ENCODE data around the gene PLEKHJ1.
"Not testable (repeated sequence)": the region's sequence is repeated elsewhere in the genome, so short reads cannot be mapped to it uniquely, and the experiment has no call there.

Gene PLEKHJ1

GRCh38 chr19:2219726-2220125 lies 16.4 kb downstream of the PLEKHJ1 start:
- DNase-seq: no peak

GRCh38 chr19:2217591-2217990 lies 18.5 kb downstream of the PLEKHJ1 start:
- DNase-seq: no peak

DNA sequence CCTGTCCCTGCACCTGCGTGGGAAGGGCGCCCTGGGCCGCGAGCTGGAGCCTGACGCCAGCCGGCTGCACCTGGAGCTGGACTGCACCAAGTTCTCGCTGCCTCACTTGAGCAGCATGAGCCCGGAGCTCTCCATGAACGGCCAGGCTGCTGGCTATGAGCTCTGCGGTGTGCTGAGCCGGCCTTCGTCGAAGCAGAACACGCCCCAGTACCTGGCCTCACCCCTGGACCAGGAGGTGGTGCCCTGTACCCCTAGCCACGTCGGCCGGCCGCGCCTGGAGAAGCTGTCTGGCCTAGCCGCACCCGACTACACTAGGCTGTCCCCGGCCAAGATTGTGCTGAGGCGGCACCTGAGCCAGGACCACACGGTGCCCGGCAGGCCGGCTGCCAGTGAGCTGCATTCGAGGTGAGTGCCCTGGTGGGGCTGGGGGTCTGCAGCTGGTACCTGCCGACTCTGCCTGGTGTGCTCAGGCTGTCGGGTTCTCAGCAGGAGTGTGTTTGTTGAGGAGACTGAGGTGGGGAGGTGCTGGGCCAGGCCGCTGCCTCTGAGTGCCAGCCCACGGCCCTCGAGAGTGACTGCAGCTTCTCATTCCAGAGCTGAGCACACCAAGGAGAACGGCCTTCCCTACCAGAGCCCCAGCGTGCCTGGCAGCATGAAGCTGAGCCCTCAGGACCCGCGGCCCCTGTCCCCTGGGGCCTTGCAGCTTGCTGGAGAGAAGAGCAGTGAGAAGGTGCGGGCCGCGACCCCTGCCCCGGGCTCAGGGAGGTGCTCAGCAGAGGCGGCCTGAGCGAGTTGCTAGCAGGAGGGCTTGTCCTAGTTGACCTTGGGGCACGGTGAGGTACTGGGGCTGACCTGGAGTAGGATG lies 19.5 kb downstream of the PLEKHJ1 start:
- no peak for DNase-seq

DNA sequence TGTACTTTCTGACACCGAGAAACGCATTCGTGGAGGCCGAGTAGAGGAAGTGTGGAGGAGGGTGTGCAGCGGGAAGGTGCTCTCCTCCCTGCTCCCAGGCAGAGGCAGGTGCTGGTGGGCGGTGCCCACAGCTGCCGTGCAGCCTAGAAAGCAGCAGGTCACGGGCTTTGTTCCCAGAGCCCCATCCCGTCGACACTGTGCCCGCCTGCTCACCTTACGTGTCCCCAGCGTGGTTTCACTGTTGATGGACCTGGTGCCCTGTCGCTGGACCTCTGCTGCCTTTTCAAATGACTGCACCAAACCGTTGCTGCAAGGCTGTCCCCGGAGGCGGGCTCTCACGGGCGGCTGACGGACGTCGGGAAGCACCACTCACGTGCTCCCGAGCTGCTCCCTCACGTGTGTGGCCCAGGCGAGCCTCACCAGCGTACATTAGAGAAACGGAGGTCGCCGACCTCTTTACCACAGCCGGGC lies 20.8 kb downstream of the PLEKHJ1 start:
- DNase-seq: no peak

DNA sequence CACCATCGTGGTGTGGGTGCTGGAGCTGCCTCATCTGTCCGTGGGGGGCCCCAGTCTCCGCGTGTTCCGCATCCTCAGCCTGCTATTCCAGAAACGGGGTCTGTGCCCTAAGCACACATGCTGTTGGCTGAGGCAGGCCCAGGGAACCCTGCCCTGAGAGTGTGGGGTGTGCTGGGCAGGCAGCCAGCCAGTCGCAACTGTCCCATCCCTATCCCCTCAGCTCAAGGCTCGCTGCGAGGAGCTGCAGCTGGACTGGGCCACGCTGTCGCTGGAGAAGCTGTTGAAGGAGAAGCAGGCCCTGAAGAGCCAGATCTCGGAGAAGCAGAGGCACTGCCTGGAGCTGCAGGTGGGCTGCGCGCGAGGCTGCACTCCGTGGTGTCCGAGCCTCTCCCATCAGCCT lies 21.9 kb downstream of the PLEKHJ1 start:
- no peak for DNase-seq

- DNase-seq: no peak
These were observed 22.3 kb downstream of the PLEKHJ1 start for GRCh38 chr19:2213799-2214198.

DNA sequence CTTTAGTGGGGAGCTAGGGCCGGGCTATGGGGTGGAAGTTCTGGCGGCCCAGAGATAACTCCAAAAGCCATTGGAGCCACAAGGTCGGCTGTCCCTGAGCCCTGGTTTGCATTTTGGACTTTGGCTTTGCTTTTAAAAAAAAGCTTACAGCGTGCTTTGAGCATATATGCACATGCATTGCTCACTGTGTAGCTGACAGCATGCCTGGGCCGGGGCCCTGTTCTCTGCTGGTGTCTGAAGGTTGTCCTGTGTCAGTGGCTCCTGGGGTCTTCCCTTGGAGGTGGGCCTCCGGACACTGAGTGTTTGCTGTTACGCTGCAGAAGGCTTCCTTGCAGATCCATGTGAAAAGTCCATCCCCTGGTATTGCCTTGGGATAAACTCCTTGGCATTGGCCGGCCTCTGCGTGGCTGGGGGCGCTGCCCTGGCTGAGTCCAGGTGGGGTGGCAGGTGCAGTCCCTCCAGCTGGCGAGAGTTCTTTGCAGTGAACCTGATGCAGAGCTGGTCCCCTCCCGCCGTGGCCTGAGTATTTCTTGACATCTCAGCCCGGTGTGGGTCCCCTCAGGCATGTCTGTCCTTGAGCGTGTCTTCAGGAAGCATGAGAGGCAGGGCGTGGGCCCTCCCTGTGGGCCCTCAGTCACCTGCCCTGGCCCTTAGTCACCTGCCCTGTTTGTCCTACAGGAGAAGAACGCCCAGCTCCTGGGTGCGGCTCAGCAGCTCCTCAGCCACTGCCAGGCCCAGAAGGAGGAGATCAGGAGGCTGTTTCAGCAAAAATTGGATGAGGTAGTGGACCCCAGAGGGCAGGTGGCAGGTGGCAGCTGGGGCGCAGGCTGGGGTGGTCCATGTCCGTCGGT lies 23.0 kb downstream of the PLEKHJ1 start:
- DNase-seq: no peak

DNA sequence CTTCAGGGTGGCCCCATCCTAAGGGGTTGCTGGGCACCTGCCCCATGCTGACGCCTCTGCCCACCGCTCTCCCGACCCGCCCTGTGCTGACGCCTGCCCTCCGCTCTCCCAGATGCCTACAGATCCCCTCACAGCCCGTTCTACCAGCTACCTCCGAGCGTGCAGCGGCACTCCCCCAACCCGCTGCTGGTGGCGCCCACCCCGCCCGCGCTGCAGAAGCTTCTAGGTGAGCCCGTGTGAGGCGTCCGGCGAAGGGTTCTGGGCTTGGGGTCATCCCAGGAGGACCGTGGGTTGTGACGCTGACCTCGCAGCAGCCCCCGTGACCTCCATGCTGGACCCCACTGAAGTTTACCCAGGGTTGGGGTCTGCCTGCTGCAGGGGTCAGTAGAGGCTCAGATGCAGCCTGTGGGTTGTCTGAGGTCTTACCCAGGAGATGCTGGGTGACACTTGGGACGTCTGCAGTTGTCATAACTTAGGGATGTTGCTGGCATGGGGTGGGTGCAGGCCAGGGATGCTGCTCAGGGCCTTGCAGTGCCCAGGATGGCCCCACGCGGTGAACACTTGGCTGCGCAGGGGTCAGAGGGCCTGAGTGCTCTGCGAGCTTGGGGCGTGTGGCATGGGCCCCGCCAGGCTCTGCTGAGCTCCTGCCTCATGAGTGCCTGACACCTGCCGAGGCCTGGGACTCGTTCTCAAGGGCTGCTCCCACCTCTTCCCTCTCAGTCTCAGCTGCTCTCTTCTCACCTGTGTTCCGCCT lies 25.0 kb downstream of the PLEKHJ1 start:
- no peak for DNase-seq

- DNase-seq: no peak
These were observed 25.9 kb downstream of the PLEKHJ1 start for GRCh38 chr19:2210206-2210605.

DNA sequence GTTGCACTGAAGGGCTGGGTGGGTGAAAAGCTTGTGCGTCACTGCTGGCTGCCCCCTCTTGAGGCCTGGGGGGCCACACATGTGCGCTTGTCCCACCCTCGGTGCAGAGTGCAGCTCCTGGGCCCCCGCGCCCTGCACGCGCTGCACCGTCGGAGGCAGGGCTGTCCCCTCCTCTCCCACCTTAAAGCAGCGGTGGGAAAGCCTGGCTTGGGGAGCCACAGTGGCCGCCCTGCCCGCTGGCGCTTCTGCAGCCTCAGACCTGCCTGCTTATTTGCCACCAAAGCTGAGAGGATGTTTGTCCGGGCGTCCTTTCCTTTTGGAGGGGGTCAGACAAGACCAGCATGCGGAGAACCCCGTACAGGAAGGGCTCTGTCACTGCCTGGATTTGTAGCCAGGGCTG lies 26.7 kb downstream of the PLEKHJ1 start:
- no peak for DNase-seq

GRCh38 chr19:2208975-2209374 lies 27.2 kb downstream of the PLEKHJ1 start:
- DNase-seq: no peak

- DNase-seq: peak in 2 of 4 experiments; percentile 36 to 42
These were observed 27.9 kb downstream of the PLEKHJ1 start for GRCh38 chr19:2207991-2208860.

- DNase-seq: no peak
These were observed 29.1 kb downstream of the PLEKHJ1 start for GRCh38 chr19:2207008-2207407.

DNA sequence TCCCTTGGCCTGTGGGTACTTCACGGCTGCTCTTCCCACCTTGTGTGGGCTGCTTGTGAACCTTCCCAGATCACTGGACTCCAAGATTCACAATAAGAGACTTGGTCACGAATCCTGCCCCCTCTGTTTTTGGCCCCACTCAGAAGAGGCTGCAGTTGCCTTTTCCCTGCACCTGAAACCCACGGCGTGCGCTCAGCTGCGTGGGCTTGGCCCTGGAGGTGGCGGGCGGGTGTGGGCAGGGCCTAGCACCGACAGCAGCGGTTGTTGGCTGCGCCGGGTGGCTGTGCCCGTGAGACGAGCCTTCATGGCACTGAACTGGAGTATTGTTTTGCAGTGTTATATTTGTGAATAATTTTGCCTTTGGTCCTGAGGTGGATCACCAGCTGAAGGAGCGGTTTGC lies 33.8 kb downstream of the PLEKHJ1 start:
- DNase-seq: no peak

GRCh38 chr19:2201473-2202148 lies 34.5 kb downstream of the PLEKHJ1 start:
- peak in 1 of 4 experiments; percentile 10 for DNase-seq

DNA sequence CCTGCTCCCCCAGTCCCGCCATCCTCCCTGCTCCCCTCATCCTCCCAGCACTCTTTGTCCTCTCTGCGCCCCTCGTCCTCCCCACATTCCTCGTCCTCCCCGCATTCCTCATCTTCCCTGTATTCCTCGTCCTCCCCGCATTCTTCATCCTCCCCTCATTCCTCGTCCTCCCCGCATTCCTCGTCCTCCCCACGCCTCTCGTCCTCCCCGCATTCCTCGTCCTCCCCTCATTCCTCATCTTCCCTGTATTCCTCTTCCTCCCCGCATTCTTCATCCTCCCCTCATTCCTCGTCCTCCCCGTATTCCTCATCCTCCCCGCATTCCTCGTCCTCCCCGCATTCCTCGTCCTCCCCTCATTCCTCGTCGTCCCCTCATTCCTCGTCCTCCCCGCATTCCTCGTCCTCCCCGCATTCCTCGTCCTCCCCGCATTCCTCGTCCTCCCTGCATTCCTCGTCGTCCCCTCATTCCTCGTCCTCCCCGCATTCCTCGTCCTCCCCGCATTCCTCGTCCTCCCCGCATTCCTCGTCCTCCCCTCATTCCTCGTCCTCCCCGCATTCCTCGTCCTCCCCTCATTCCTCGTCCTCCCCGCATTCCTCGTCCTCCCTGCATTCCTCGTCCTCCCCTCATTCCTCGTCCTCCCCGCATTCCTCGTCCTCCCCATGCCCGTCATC lies 35.4 kb downstream of the PLEKHJ1 start:
- DNase-seq: not testable (repeated sequence)

- no peak for DNase-seq
These were observed 36.1 kb downstream of the PLEKHJ1 start for GRCh38 chr19:2199861-2200623.

DNA sequence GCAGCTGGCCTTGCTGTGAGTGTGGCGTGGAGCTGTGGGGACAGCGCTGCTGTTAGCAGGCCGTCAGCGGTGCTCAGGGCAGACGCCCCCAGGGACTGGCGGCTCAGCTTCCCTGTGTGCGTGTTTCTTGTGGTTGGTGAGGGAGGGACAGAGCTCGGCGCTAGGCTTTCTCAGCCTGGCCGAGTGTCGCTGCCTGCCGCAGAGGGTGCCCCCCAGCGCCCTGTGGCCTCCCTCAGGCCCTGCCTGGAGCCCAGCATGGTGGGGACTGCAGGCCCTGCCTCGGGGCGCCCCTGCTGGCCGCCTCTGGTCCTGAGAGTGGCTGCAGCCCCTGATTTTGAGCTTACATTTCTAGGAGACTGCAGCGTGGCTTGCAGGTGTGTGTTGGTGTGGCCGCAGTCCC lies 36.9 kb downstream of the PLEKHJ1 start:
- DNase-seq: peak in 1 of 4 experiments; percentile 27

GRCh38 chr19:2198317-2198716 lies 37.8 kb downstream of the PLEKHJ1 start:
- DNase-seq: no peak

DNA sequence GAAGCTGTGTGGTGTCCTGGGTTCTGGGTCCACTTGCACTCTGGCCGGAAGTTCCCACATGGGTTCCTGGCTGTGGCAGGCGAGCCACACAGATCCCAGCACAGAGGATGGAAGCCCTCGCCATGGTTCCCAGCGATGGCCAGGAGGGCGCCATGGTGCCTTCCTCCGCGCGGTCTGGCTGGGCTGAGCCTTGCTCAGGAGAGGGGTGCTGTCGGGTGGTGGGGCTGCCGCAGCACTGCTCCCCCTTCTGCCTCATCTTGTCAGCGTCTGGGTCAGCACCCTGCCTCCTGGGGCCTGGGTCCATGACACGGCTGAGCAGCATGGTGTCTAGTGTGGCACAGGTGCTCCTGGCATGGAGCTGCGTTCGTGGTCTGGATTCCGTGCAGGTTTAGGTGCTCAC lies 38.9 kb downstream of the PLEKHJ1 start:
- DNase-seq: no peak
